Activated CD8-positive, alpha-beta memory T cell treated with anti-CD3 and anti-CD28 coated beads, Interleukin-2, amount 10 ng/mL, durations not matched to agents 7 days and 5 days (primary cell): ENCODE measurements around the gene UBA7. TPM values are rescaled to one million over a fixed set of nuclear protein-coding genes. Genes with fewer than 3 reads are reported as not detected.
A peak's percentile ranks its signal among the peaks of the same experiment; 100 is the strongest.
"Not testable (repeated sequence)": the region's sequence is repeated elsewhere in the genome, so short reads cannot be mapped to it uniquely, and the experiment has no call there.

ENCODE experiments used
- ATAC-seq: fragments of 150-1000 bp; cut with Tn5 transposase; one replicate; pipeline ENCODE4 v1.10.0; 2021; ENCODE audit warnings: moderate library complexity
- CTCF ChIA-PET: fragments of 350-600 bp; sonication (Branson Sonifier 250); formaldehyde crosslinking; loops from one replicate; lab custom pipeline; 2021; ENCODE audit warnings: antibody characterized with exemption; lab: Charles Lee
- DNase-seq: peaks from one replicate; pipeline ENCODE4 v3.0.0-alpha.2; 2020
- H3K27ac Mint-ChIP-seq: one replicate; pipeline ENCODE4 v1.8.0; 2021; ENCODE audit warnings: mild to moderate bottlenecking, mixed read lengths
- H3K27me3 Mint-ChIP-seq: one replicate; pipeline ENCODE4 v1.8.0; 2021; ENCODE audit warnings: mixed read lengths
- H3K36me3 Mint-ChIP-seq: one replicate; pipeline ENCODE4 v1.8.0; 2021; ENCODE audit warnings: mild to moderate bottlenecking, mixed read lengths
- H3K4me1 Mint-ChIP-seq: one replicate; pipeline ENCODE4 v1.8.0; 2021; ENCODE audit warnings: mixed read lengths
- H3K4me3 Mint-ChIP-seq: one replicate; pipeline ENCODE4 v1.8.0; 2021; ENCODE audit warnings: mild to moderate bottlenecking, moderate library complexity, mixed read lengths
- H3K9me3 Mint-ChIP-seq: one replicate; pipeline ENCODE4 v1.8.0; 2022; ENCODE audit warnings: low read depth, mixed read lengths
- total RNA-seq, 2 experiments: library from RNA; stranded (reverse); gene quantifications; one replicate each; pipeline ENCODE4 v1.2.3, GENCODE V29; 2021

UBA7 gene
- total RNA-seq, 2 experiments from 2014 or later = 149 to 212 TPM

GRCh38 chr3:49839193-49839809, 25.5 kb upstream of the UBA7 start:
- Mint-ChIP-seq H3K27me3 (no peaks in the 10 kb centered on the region), H3K4me1 (peaks cover 1% of the 10 kb centered on the region), H3K27ac (no peak overlapping the region), H3K36me3 (peaks cover 13% of the 10 kb centered on the region), H3K9me3 (no peaks in the 10 kb centered on the region), H3K4me3 (no peak overlapping the region)
- ATAC-seq = peak; percentile 91
- peak; percentile 87 for DNase-seq
- CTCF ChIA-PET = interaction anchor here (0.7 to 12.1 kb wide), 41 partner anchors 10 to 314 kb away, joined by 3 to 261 read pairs (median 4); partner anchors contain the start of genes AMIGO3, CDHR4, INKA1 and IP6K1

GRCh38 chr3:49831341-49831740, 17.6 kb upstream of the UBA7 start:
- ATAC-seq = no peak
- peaks cover 18% of the 10 kb centered on the region for H3K36me3 Mint-ChIP-seq
- H3K4me1 Mint-ChIP-seq = no peaks in the 10 kb centered on the region
- H3K27ac Mint-ChIP-seq = no peak overlapping the region
- H3K9me3 Mint-ChIP-seq = no peaks in the 10 kb centered on the region
- H3K27me3 Mint-ChIP-seq = no peaks in the 10 kb centered on the region
- CTCF ChIA-PET = interaction anchor here (1.4 to 12.1 kb wide), 3 partner anchors 8 to 25 kb away, joined by 4 to 261 read pairs (median 23); partner anchors contain the start of genes CDHR4, INKA1 and UBA7
- H3K4me3 Mint-ChIP-seq = no peak overlapping the region
- DNase-seq = no peak

- H3K4me3 Mint-ChIP-seq = no peak overlapping the region
- no peak for DNase-seq
- no peaks in the 10 kb centered on the region for H3K4me1 Mint-ChIP-seq
- ATAC-seq = no peak
- no peaks in the 10 kb centered on the region for H3K27me3 Mint-ChIP-seq
- H3K9me3 Mint-ChIP-seq = no peaks in the 10 kb centered on the region
- H3K36me3 Mint-ChIP-seq = peaks cover 8% of the 10 kb centered on the region
- no peak overlapping the region for H3K27ac Mint-ChIP-seq
- CTCF ChIA-PET = interaction anchor here (1.2 to 6.1 kb wide), 4 partner anchors 9 to 23 kb away, joined by 3 to 23 read pairs (median 10); partner anchors contain the start of gene INKA1
Observed at GRCh38 chr3:49826016-49826415, 12.3 kb upstream of the UBA7 start.

GRCh38 chr3:49823131-49823530, 9.4 kb upstream of the UBA7 start:
- not testable (repeated sequence) for H3K27ac Mint-ChIP-seq, H3K9me3 Mint-ChIP-seq, DNase-seq, H3K4me3 Mint-ChIP-seq, ATAC-seq, H3K4me1 Mint-ChIP-seq, H3K36me3 Mint-ChIP-seq, H3K27me3 Mint-ChIP-seq
- CTCF ChIA-PET = interaction anchor here (1.6 to 1.8 kb wide), 2 partner anchors 16 to 20 kb away, joined by 7 to 9 read pairs; partner anchors contain the start of gene INKA1

- CTCF ChIA-PET = interaction anchor here (0.8 to 15.8 kb wide), 6 partner anchors 10 to 274 kb away, joined by 3 to 261 read pairs (median 6); partner anchors contain the start of genes CDHR4, INKA1 and RBM6
- peaks cover 26% of the 10 kb centered on the region for H3K4me1 Mint-ChIP-seq
- ATAC-seq = peak; percentile 4
- peak overlapping the region; percentile 96 for H3K4me3 Mint-ChIP-seq
- no peak for DNase-seq
- no peaks in the 10 kb centered on the region for H3K9me3 Mint-ChIP-seq
- H3K36me3 Mint-ChIP-seq = peaks cover 18% of the 10 kb centered on the region
- H3K27me3 Mint-ChIP-seq = no peaks in the 10 kb centered on the region
- peak overlapping the region; percentile 97 for H3K27ac Mint-ChIP-seq
Observed at GRCh38 chr3:49812916-49813496, 747 bp downstream of the UBA7 start.

GRCh38 chr3:49807431-49808114, 6.2 kb downstream of the UBA7 start:
- no peak for DNase-seq
- no peak for ATAC-seq
- CTCF ChIA-PET = interaction anchor here (1.4 to 15.8 kb wide), 3 partner anchors 11 to 30 kb away, joined by 4 to 261 read pairs (median 5); no protein-coding TSS in a partner anchor
- Mint-ChIP-seq H3K27me3 (no peaks in the 10 kb centered on the region), H3K4me3 (no peak overlapping the region), H3K9me3 (no peaks in the 10 kb centered on the region), H3K36me3 (peaks cover 15% of the 10 kb centered on the region), H3K4me1 (peaks cover 38% of the 10 kb centered on the region), H3K27ac (no peak overlapping the region)

GRCh38 chr3:49806850-49807249, 6.9 kb downstream of the UBA7 start:
- Mint-ChIP-seq H3K9me3 (no peaks in the 10 kb centered on the region), H3K27ac (peak overlapping the region; percentile 55), H3K4me1 (peaks cover 36% of the 10 kb centered on the region), H3K4me3 (no peak overlapping the region), H3K27me3 (peaks cover 2% of the 10 kb centered on the region), H3K36me3 (peaks cover 11% of the 10 kb centered on the region)
- DNase-seq = no peak
- ATAC-seq = no peak
- CTCF ChIA-PET = interaction anchor here (1.5 to 15.8 kb wide), 2 partner anchors 11 to 30 kb away, joined by 5 to 261 read pairs; no protein-coding TSS in a partner anchor

GRCh38 chr3:49805897-49806701, 7.7 kb downstream of the UBA7 start:
- DNase-seq = peak; percentile 60
- H3K9me3 Mint-ChIP-seq = no peaks in the 10 kb centered on the region
- H3K4me1 Mint-ChIP-seq = peaks cover 36% of the 10 kb centered on the region
- H3K36me3 Mint-ChIP-seq = peaks cover 9% of the 10 kb centered on the region
- ATAC-seq = no peak
- no peak overlapping the region for H3K4me3 Mint-ChIP-seq
- H3K27ac Mint-ChIP-seq = peak overlapping the region; percentile 55
- H3K27me3 Mint-ChIP-seq = peaks cover 9% of the 10 kb centered on the region
- CTCF ChIA-PET = interaction anchor here (7.1 to 15.8 kb wide), 2 partner anchors 9 to 31 kb away, joined by 86 to 261 read pairs; partner anchors contain the start of gene UBA7

GRCh38 chr3:49805367-49805782, 8.4 kb downstream of the UBA7 start:
- peaks cover 11% of the 10 kb centered on the region for H3K27me3 Mint-ChIP-seq
- DNase-seq = no peak

GRCh38 chr3:49804141-49805041, 9.4 kb downstream of the UBA7 start:
- DNase-seq = no peak
- peaks cover 11% of the 10 kb centered on the region for H3K27me3 Mint-ChIP-seq
- peak overlapping the region; percentile 80 for H3K4me3 Mint-ChIP-seq
- ATAC-seq = no peak
- peak overlapping the region; percentile 4 for H3K27ac Mint-ChIP-seq
- CTCF ChIA-PET = interaction anchor here (1.3 to 15.8 kb wide), 9 partner anchors 11 to 125 kb away, joined by 4 to 261 read pairs (median 15); partner anchors contain the start of genes IP6K1, MON1A and UBA7
- H3K36me3 Mint-ChIP-seq = peaks cover 2% of the 10 kb centered on the region
- no peaks in the 10 kb centered on the region for H3K9me3 Mint-ChIP-seq
- peaks cover 36% of the 10 kb centered on the region for H3K4me1 Mint-ChIP-seq

More at GRCh38 chr3:49805367-49805782, 8.4 kb downstream of the UBA7 start:
- no peak overlapping the region for H3K27ac Mint-ChIP-seq
- CTCF ChIA-PET = interaction anchor here (1.3 to 15.8 kb wide), 3 partner anchors 10 to 104 kb away, joined by 4 to 261 read pairs (median 86); partner anchors contain the start of gene UBA7
- H3K4me1 Mint-ChIP-seq = peaks cover 36% of the 10 kb centered on the region
- H3K9me3 Mint-ChIP-seq = no peaks in the 10 kb centered on the region
- no peak for ATAC-seq
- H3K4me3 Mint-ChIP-seq = no peak overlapping the region
- peaks cover 9% of the 10 kb centered on the region for H3K36me3 Mint-ChIP-seq

GRCh38 chr3:49803465-49804140, 10.2 kb downstream of the UBA7 start:
- CTCF ChIA-PET = interaction anchor here (0.6 to 15.8 kb wide), 23 partner anchors 10 to 264 kb away, joined by 3 to 261 read pairs (median 9); partner anchors contain the start of genes IP6K1, MON1A, MST1R and RBM6
- peaks cover 2% of the 10 kb centered on the region for H3K36me3 Mint-ChIP-seq
- DNase-seq = peak; percentile 59
- peak overlapping the region; percentile 80 for H3K4me3 Mint-ChIP-seq
- H3K27me3 Mint-ChIP-seq = peaks cover 11% of the 10 kb centered on the region
- ATAC-seq = peak; percentile 11
- peak overlapping the region; percentile 4 for H3K27ac Mint-ChIP-seq
- H3K9me3 Mint-ChIP-seq = no peaks in the 10 kb centered on the region
- H3K4me1 Mint-ChIP-seq = peaks cover 36% of the 10 kb centered on the region
